PC-9 (cell line): ENCODE results near the gene PLCB3. TPM values are rescaled to one million over a fixed set of nuclear protein-coding genes. Genes with fewer than 3 reads are reported as not detected.

Experiments used
- BruUV-seq: library from RNA; stranded (reverse); fragments of 400-500 nt; replicated peaks from 2 replicates; lab custom pipeline; 2021; lab: Mats Ljungman, UMichigan
- CTCF ChIA-PET: fragments of 300-600 bp; sonication (Branson Sonifier 250); formaldehyde crosslinking; loops from one replicate; lab custom pipeline; 2022; ENCODE audit warnings: antibody characterized with exemption; lab: Charles Lee
- POLR2A ChIA-PET: fragments of 300-600 bp; sonication (Branson Sonifier 250); formaldehyde crosslinking; loops from one replicate; lab custom pipeline; 2022; ENCODE audit warnings: antibody characterized with exemption; ENCODE audit not compliant: unreplicated experiment; lab: Charles Lee
- DNase-seq, 2 experiments: peaks; one replicate each; pipeline versions ENCODE4 v3.0.0 to v3.0.0-alpha.2; 2015 to 2022; ENCODE audit warnings: mixed read lengths in 1 of 2
- H2AFZ ChIP-seq: fragments of 200-600 bp; sonication (generic); 2 replicates; pipeline ENCODE4 v1.8.1; 2017; ENCODE audit warnings: antibody characterized with exemption
- H3F3A ChIP-seq: fragments of 200-600 bp; sonication (generic); 2 replicates; pipeline ENCODE4 v1.8.1; 2017; ENCODE audit warnings: antibody characterized with exemption, mild to moderate bottlenecking, low read depth; ENCODE audit not compliant: insufficient read depth
- H3K27ac ChIP-seq: fragments of 200-600 bp; sonication (generic); 2 replicates; pipeline ENCODE4 v1.6.1; 2016; ENCODE audit warnings: mixed run types
- H3K27me3 ChIP-seq: fragments of 200-600 bp; sonication (generic); 2 replicates; pipeline ENCODE4 v1.6.1; 2016; ENCODE audit warnings: low read depth, mixed run types; ENCODE audit not compliant: insufficient read depth
- H3K36me3 ChIP-seq: fragments of 200-600 bp; sonication (generic); 2 replicates; pipeline ENCODE4 v1.6.1; 2016; ENCODE audit warnings: low read depth, mixed run types
- H3K4me1 ChIP-seq: fragments of 200-600 bp; sonication (generic); replicated peaks from 2 replicates; pipeline ENCODE4 v1.6.1; 2016; ENCODE audit warnings: mixed run types; ENCODE audit not compliant: insufficient read depth
- H3K4me2 ChIP-seq: fragments of 200-600 bp; sonication (generic); 2 replicates; pipeline ENCODE4 v1.6.1; 2017; ENCODE audit warnings: mixed run types
- H3K4me3 ChIP-seq: fragments of 200-600 bp; sonication (generic); 2 replicates; pipeline ENCODE4 v1.6.1; 2016; ENCODE audit warnings: mixed run types
- H3K79me2 ChIP-seq: fragments of 200-600 bp; sonication (generic); 2 replicates; pipeline ENCODE4 v1.6.1; 2017; ENCODE audit warnings: low read depth, mixed run types
- H3K9me2 ChIP-seq: fragments of 200-600 bp; sonication (generic); 2 replicates; pipeline ENCODE4 v1.8.1; 2017; ENCODE audit warnings: mild to moderate bottlenecking; ENCODE audit not compliant: insufficient read depth
- H3K9me3 ChIP-seq: fragments of 200-600 bp; sonication (generic); 2 replicates; pipeline ENCODE4 v1.8.1; 2016; ENCODE audit warnings: low read depth; ENCODE audit not compliant: insufficient read depth
- H4K20me1 ChIP-seq: fragments of 200-600 bp; sonication (generic); 2 replicates; pipeline ENCODE4 v1.8.1; 2017; ENCODE audit not compliant: insufficient read depth
- CTCF ChIP-seq: fragments of 200-600 bp; sonication (generic); conservative IDR thresholded peaks from 2 replicates; pipeline ENCODE4 v1.6.1; 2017; ENCODE audit warnings: mixed run types, antibody characterized with exemption, mild to moderate bottlenecking, moderate library complexity
- EZH2 ChIP-seq: fragments of 200-600 bp; sonication (generic); IDR thresholded peaks from 2 replicates; pipeline ENCODE4 v1.8.0; 2017; ENCODE audit warnings: antibody characterized with exemption, low read depth
- intact Hi-C: fragments of 100-400 bp; cut with micrococcal nuclease; formaldehyde crosslinking; loops from one replicate; pipeline ENCODE4 v1.10.0; 2022; ENCODE audit not compliant: unreplicated experiment
- total RNA-seq: library from RNA; stranded (reverse); gene quantifications from 2 replicates; pipeline ENCODE4 v1.2.3, GENCODE V29; 2021

Gene PLCB3
- total RNA-seq, 1 experiment from 2014 or later = 79.6 TPM

GRCh38 chr11:64286801-64287159 lies 35.5 kb downstream of the PLCB3 start:
- Histone ChIP-seq H4K20me1 (no peaks in the 10 kb centered on the region), H3K4me1 (peaks cover 22% of the 10 kb centered on the region), H3K4me2 (peak overlapping the region; percentile 82), H2AFZ (no peak overlapping the region), H3K27ac (no peak overlapping the region), H3K4me3 (peak overlapping the region; percentile 67; the same call in 1 of the 2 replicates), H3K9me3 (no peaks in the 10 kb centered on the region), H3F3A (peaks cover 17% of the 10 kb centered on the region; the same call in 1 of the 2 replicates), H3K27me3 (no peaks in the 10 kb centered on the region), H3K9me2 (no peaks in the 10 kb centered on the region), H3K36me3 (no peaks in the 10 kb centered on the region), H3K79me2 (peaks cover 15% of the 10 kb centered on the region; the same call in 1 of the 2 replicates)
- TF ChIP-seq CTCF (no peak), EZH2 (no peak)
- DNase-seq = no peak
- POLR2A ChIA-PET = interaction anchor here (1.0 kb wide), 1 partner anchor 15 kb away, joined by 3 read pairs; no protein-coding TSS in a partner anchor
- BruUV-seq = no TSS peak
- CTCF ChIA-PET = interaction anchor here (0.6 kb wide), 1 partner anchor 34 kb away, joined by 5 read pairs; no protein-coding TSS in a partner anchor
- intact Hi-C loops = no loop called here

- peak in 1 of 2 experiments; percentile 15 for DNase-seq
- no peak overlapping the region for H3K4me2 ChIP-seq
- no peak overlapping the region for H3K4me3 ChIP-seq
- H2AFZ ChIP-seq = no peak overlapping the region
- no peak overlapping the region for H3K27ac ChIP-seq
- peaks cover 15% of the 10 kb centered on the region; the same call in 1 of the 2 replicates for H3K79me2 ChIP-seq
- peaks cover 22% of the 10 kb centered on the region for H3K4me1 ChIP-seq
- H3K9me2 ChIP-seq = no peaks in the 10 kb centered on the region
- BruUV-seq = no TSS peak
- CTCF ChIA-PET = no interaction called here
- H3K36me3 ChIP-seq = no peaks in the 10 kb centered on the region
- H4K20me1 ChIP-seq = no peaks in the 10 kb centered on the region
- intact Hi-C loops = no loop called here
- TF ChIP-seq EZH2 (no peak), CTCF (no peak)
- POLR2A ChIA-PET = no interaction called here
- H3K9me3 ChIP-seq = no peaks in the 10 kb centered on the region
- H3K27me3 ChIP-seq = no peaks in the 10 kb centered on the region
- peaks cover 17% of the 10 kb centered on the region; the same call in 1 of the 2 replicates for H3F3A ChIP-seq
Measured at GRCh38 chr11:64287676-64288352, 36.5 kb downstream of the PLCB3 start.

GRCh38 chr11:64288353-64288750 lies 37.0 kb downstream of the PLCB3 start:
- Histone ChIP-seq H2AFZ (no peak overlapping the region), H3K9me3 (no peaks in the 10 kb centered on the region), H4K20me1 (no peaks in the 10 kb centered on the region), H3K4me1 (peaks cover 20% of the 10 kb centered on the region), H3K27me3 (no peaks in the 10 kb centered on the region), H3F3A (peaks cover 12% of the 10 kb centered on the region; the same call in 1 of the 2 replicates), H3K9me2 (no peaks in the 10 kb centered on the region), H3K4me2 (no peak overlapping the region), H3K4me3 (no peak overlapping the region), H3K36me3 (no peaks in the 10 kb centered on the region), H3K79me2 (peaks cover 10% of the 10 kb centered on the region; the same call in 1 of the 2 replicates), H3K27ac (no peak overlapping the region)
- ChIA-PET POLR2A (no interaction called here), CTCF (no interaction called here)
- intact Hi-C loops = no loop called here
- TF ChIP-seq CTCF = no peak
- TF ChIP-seq EZH2 = no peak
- no TSS peak for BruUV-seq
- peak in 1 of 2 experiments; percentile 16 for DNase-seq
